IPS-NIHi11 (cell line): ENCODE measurements around the gene MSMB.

Experiments
- DNase-seq: peaks from one replicate; pipeline ENCODE4 v3.0.0; 2012; ENCODE audit warnings: mixed read lengths, low spot score

MSMB gene

DNA sequence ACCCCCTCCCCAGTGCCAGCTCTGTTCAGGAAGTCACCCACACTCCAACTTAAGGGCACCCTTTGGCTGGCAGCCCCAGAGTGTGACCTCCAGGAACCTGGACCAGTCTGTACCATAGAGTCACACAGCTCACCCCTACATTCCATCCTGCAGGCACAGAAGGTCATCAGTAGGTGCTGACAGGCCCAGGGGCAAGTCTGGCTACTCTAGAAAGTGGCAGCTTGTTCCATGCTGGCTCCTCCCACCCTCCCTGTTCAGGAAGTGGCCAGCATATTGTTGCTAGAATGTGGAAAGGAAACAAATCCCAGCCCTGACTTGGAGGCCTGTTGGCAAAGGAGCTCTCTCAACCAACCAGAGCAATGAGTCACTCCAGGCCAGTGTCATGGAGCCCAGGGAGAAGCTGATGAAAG, 12.5 kb downstream of the MSMB start:
- DNase-seq, result no peak

DNA sequence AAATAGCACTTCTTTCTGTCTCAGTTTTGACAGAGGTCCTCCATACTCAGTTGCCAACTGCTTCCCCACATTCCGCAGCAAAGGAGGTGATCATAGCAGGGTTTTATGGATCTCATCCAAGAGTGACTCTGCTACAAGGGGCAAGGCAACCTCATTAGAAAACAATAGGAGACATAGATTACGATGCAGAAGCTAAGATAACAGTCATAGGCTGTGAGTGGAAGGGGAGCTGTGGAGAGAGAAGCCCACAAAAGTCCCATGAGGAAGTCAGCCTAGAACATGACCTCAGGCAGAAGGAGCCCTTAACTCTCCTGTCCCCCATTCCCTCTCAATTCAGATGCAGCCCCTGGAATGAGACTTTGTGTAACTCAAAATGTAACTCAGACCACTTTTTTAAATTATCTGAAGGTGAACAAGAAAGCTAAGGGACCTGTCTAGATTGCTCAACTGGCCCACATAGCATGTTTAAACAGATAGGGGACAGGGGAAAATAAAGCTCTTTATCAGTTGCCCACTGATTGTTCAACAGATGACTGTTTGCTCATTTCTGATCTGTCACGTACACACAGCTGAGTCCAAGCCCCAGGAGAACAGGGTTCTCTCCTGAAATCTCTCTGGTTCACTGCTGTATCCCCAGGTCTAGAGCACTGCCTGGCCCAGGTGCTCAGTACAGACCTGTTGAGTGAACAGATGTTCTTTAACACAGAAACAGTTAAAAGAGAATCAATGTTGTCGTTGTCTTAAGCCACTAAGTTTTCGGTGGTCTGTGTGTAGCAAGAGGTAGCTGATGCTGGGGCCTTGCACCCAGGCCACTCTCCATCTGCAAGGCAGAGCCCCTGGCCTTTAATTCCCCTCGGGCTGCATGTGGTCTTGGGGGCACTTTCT, 14.2 kb downstream of the MSMB start:
- no peak for DNase-seq

DNA sequence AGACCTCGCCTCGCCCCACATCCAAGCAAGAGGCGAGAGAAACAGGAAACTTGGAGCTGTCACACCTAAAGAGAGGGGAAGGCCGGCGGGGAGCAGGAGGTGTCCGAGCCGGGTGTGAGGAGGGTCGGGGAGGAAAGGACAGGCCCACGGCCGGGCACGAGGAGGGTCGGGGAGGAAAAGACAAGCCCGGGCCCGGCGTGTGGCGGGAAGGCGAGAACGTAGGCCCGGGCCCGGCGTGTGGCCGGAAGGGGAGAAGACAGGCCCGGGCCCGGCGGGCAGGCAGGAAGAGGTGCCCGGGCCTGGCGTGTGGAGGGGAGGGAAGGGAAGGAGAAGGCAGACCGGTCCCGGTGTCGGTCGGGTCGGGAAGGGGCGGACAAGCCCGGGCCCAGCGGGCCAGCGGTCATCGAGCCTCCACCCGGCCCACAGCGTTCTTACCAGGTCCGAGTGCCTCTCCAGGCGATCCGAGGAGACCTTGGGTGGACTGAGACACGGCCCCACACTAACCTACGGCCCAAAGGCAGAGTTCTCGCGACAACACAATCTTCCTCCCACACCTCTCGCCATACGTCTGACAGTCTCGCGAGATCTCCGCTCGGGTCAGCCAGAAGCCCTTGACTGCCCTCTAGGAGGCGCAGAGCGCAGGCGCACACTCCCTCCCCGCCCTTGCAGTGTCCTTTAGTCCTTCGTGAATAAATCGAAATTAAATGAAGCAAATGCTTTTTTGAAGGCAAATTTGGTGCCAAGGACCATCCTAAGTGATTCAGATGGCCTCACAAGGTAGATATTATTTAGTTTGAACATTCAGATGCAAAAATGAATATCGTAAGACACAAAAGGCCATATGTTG, 15.8 kb downstream of the MSMB start, which contains the start of gene NCOA4:
Gene NCOA4 (minus strand): TSS at position 533 of the 847 bp plus-strand sequence. CDS start 13,943 bp downstream, outside the sequence.
- peak; percentile 96 for DNase-seq

DNA sequence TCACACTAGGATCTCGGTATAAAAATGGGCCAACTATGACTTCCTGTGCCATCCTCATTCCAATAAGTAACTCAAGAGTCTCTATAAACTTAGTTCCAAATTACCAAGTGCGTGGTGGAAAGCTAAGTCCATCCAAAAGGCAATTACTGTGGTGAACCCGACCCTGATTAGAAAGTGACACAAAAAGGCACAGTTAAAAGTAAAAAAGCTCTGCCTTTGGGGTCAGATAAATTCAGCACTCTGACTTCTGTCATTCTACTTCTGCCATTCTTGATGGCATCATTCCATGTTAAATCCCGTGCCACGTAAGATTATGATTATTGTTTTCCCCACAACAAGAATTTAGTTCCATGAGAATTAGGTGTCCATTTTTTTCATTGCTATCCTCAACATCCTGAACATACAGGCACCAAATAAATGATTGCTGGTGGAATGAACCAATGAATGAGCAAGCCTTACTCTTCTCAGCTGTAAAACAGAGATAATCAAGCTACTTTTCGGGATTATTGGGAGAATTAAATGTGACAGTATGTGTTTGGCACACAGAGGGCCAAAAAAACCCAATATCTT, 16.5 kb downstream of the MSMB start:
- no peak for DNase-seq

DNA sequence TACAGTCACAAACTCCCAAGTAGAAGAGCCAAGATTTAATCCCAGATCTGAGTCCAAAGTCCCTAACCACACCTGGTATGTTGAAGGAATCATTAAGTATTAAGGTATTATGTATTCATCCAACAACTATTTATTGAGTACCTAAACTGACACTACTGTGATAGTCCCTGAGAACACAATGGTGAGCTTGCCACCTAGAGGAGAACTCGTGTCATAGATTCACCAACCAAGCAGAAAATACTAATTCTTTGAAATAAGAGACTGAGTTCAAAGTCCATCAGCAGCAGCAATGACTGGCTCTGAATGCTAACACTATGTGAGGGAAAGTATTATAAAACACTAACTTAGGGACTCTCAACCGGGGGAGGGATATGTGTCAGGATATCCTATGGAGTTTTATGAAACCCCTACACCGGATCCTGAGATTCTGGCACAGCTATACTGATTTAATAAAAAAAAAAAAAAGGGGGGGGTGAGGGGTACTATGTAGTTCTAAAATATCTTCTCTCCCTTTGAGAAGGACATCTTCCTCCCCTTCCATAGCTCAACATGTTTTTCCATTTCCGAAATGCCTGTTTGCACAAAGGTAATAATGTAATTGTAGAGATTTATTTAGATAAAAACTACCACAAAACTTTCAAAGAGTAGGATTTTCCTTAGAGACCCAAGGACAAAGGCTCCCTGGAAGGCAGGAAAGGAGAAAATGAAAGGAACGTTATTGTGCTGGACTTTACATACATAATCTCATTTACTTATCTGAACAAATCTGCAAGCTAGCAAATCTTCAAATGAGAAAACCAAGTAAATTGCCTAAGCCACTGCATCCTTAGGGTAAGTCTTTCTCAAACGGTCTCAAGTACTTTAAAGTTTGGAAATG, 17.2 kb downstream of the MSMB start:
- DNase-seq, result peak; percentile 44

DNA sequence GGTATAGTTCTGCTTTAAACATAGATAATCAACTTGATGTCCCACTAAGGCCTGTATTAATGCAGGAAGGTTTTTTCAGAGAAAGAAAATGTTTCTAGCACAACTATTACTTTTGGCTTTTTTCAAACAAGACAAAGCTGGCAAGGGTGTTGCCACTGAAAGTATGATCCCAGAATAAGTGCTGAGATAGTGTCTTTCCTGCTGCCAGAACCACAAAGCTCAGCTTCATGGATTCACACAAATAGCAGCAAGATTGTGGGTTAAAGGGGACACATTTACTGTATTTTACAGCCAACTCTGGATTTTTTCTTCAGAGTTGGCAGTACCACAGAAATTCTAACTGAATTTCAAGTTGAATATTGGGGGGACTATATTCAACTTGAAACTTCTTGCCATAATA, 20.0 kb downstream of the MSMB start:
- DNase-seq, result no peak

DNA sequence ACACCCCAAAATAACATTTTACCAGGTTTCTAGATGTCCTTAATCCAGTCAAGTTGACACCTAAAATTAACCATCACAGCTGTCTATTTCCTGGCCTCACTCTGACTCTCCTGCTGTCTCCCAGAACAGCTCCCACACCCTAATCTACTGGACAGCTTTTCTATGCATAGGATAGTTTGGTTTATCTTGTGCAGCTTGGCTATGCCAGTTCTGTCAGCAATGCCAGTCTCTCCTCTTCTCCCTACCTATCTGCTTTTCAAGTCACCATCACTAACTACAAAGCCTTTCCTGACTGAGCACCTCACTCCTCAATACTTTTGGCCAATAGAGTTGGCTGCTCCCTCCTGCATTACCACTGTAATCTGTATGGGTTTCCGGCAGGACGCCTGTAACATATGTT, 20.7 kb downstream of the MSMB start:
- DNase-seq, result no peak

DNA sequence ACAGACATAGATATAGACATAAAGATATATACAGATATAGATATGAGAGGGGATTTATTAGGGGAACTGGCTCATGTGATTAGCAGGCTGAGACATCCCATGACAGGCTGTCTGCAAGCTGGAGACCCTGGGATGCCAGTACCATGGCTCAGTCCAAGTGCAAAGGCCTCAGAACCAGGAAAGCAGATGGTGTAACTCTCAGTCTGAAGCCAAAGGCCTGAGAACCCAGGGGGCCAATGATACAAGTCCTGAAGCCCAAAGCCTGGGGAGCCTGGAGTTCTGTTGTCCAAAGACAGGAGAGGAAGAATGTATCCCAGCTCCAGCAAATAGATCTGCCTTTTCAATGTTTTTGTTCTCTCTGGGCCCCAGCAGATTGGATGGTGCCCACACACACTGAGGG, 21.1 kb downstream of the MSMB start:
- no peak for DNase-seq

DNA sequence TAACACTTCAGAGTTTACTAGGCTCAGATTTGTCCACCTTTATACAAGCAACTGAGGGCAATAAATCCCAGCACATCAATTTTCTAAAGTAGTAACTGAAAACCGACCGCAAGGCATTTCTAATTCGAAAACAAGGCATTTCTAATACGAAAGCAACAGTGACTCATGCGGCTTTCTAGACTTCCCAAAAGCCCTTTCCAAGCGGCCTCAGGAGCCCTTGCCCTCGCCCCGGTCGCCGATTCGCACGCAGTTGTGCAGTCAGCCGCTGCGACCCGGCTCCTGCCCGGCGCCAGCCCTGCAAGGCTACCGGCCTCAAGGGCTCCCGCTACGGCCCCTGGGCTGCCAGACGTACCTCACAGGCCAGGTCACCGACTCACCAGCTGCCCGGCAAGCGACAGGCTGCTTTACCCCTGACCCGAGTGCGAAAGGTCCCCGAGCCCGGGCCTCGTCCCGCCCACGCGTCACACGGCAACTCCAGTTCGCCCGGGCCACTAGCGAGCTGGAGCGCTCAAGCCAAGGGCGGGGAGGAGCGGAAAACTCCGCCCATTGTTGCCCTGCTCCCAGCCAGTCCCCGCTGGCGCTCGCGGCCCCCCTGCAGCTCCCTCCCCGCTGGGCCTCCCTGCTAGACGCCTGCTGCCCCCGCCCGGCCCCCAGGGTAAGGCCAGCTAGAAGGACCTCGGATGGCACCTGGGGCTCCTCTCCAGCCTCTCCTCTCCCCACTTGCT, 22.9 kb downstream of the MSMB start:
- peak; percentile 89 for DNase-seq

DNA sequence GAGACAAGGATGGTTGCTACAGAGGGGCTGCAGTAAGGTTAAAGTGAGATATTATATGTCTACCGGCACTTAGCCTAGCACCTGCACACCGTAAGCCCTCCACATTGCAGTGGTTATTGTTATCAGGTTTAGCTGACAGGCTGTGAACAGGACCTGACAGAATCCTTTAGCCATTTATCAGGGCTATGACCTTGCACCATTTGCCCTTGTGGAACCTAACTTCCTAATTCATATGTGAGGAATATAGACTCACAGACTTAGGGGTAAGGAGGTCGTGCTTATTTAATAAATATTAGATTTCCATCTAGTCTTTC, 25.8 kb downstream of the MSMB start:
- no peak for DNase-seq

DNA sequence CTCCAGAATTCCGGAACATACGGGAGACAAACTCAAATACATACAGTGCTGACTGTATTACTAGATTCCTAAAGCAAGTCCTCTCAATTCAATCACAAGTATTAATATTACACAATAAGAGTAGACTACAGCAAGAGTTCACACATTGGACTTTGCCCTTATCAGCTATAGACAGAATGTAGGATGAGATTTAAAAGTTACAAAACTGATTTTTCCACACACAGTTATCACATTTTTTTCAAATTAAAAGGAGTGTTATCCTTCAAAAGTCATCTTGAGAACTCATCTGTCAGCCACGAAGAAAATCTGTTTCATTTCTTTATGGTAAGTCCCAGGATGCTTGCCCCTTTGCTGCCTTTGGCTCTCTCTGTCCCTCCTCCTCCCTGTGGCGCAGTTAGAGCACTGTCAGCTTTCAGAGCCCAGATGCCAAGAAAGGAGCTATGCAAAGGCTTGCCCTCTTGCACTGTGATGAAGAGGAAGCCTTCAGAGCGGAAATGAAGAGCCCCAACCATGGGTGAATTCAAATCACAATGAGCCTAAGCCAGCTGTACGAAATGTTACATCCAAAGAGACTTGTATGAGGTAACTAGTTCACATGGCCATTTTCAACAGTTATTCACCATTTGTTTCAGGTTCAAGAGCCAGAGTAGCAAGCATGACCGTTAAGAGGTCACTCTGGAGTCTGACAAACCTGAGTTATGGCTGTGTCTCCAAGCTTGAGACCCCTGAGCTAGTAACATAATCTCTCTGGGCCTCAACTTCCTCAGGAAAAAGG, 26.3 kb downstream of the MSMB start:
- DNase-seq, result no peak

DNA sequence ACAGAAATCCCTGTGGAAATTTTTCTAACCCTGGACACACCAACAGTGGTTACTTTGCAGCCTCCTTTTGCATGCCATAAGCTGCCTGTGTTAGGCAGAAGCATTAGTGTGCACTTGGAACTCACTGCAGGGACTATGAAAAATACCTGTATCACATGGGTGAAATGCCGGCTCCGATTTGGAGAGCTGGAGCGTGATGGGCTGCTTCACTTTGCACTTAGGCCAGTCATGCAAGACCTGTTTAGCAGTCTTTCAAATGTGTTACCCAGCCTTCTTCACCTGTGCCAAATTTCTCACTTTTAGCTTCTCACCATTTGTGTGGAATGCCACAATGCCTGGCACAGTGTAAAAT, 26.9 kb downstream of the MSMB start:
- DNase-seq, result no peak

DNA sequence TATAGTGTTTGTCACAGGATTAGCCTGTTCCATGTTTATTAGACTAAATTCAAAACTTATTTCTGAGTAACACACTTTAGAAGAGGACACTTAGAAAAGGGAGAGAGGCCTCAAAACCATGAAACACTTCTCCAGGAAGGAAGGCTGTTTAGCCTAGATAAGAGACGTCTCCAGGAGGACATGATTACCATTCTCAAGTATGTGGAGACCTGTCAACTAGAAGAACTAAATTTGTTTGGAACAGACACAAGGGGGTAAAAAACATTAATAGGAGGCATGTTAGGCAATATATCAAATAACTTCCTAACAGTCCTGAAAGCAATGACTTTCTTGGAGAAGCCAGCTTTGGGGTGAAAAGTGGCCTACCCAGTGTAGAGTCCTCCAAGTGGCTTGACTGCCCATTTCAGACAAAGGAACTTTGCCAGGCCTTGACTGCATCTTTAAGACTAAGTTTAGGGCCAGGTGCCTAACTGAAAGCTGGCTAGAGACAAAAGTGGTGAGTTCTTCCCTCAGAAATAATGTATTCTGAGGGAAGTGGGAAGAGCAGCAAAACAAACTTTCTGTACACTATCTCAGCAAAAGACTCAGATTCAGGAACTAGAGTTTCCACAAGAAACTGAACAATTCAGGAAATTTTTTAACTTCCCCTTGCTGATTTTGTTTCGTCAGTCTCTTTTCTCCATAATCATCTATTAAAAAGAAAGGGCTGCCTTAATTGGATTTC, 27.5 kb downstream of the MSMB start:
- DNase-seq, result no peak

DNA sequence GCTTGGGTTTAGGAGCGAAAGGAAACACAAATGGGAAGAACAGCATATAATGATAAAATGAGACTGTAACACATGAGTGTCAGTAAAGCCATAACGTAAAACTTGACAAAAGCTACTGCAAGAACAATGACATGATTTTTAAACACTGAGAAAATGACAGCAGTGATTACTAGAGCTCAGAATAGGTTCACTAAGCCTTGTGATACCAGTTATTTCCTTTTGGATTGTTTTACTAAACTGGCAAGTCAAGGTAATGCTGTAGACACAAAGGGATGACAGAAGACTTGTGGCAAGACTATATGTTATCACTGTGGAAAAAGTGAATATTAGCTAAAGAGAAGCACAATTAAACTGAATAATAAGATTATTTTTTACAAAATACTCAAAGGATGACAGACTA, 28.3 kb downstream of the MSMB start:
- DNase-seq, result no peak

DNA sequence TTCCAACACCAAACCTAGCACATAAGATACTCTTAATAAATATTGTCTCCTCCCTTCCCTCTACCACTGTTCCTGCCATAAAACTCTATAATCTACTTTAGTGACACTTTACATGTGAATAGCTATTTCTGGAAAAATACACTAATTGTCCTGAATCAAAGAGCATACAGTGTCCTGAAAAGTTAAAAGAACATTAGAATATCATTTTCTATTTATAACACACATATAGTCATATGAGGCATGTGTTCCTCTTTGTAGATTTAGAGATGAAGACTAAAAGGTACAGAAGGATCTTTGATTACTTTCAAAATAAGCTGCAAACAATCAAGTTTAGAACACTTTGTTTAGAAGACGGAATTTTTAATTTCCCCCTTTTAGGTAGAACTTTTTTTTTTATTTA, 29.3 kb downstream of the MSMB start:
- DNase-seq, result no peak

DNA sequence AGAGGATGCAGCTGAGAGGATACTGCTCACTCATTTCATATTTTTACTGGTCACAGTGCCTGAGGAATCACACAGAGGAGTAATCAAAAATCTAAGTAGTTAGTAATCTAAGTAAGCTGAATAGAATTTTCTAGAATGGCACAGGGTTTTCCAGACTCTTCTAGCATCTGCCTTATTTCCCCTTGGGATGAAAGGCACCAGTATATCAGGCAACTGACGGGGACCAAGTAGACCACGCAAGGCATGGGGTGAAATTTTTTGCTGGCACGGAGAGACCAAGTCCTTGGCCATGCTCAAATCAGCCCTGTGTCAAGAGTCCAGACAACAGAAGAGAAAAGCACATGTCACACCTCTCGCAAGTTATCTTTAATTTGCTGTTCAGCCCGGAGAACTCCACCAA, 29.9 kb downstream of the MSMB start:
- no peak for DNase-seq

DNA sequence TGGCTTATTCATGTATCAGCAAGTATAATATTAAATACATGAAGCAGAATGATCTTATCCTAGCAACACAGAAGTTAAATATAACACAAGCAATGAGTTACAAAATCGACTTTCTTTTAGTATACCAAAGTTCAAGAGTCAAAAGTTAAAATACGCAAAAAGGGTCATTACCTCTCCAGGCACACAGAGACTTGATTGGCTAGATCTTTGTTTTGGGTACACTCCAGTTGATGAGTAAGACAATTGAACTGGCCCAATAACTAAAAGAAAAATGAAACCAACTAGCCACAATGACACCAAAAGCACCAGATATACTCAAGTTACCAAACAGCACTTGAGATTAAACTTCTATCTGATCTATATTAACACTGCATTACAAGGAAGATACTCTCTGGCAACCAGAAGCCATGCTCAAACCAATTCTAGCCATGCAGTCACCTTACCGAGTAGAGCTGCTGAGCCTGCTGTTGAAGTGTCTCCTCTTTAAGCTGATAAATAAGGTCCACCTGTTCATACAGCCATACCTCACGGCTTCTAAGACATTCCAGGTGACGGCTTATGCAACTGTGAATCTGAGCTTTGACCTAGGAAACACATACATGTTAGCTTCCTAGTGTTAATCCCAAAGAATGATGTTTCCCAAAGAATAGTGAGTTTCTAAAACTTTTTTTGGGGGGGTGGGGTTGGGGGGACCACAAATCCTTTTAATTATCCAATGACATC, 31.2 kb downstream of the MSMB start:
- no peak for DNase-seq

DNA sequence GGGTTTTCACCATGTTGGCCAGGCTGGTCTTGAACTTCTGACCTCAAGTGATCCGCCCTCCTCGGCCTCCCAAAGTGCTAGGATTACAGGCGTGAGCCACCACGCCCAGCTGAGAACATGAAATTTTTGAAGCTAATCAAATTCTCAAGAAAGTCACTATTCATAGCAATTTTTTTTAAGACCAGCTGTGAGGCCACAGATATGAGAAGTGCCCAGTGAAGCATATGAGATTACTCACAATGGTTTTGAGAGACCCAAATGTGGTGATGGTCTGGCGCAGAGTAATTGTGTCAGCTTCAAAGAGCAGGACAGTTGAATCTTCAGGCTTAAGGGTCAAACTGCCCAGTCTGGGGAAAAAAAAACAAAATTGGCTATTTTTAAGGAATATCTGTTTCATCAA, 31.9 kb downstream of the MSMB start:
- DNase-seq, result no peak

DNA sequence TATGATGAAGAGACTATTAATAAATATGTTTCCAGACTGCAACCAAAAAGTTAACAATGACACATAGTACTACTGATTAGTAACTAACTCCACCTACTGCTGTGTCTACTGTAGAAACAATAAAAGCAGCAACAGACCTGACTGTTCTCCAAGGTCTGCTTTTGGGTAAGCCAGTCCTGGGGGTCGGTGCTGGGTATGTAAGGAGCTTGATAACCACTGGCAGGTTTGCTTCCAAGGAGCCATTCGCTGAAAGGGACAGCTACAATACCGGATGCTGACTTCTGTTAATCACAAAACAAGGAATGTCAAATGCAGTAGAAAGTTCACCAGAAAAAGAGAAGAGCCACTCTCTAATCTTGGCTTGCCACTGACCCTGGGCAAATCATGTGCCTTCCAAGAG, 33.3 kb downstream of the MSMB start:
- no peak for DNase-seq
